HG03565 (cell line): Measurements from ENCODE around the gene CSF1.

Experiments used
- ATAC-seq: cut with Tn5 transposase; IDR thresholded peaks from one replicate; pipeline ENCODE4 v1.9.1; 2021; ENCODE audit warnings: mild to moderate bottlenecking, moderate library complexity; ENCODE audit not compliant: unreplicated experiment

CSF1 gene

GRCh38 chr1:109901141-109901523 lies 9.5 kb upstream of the CSF1 start:
- no peak for ATAC-seq

GRCh38 chr1:109901524-109902145 lies 9.0 kb upstream of the CSF1 start:
- no peak for ATAC-seq

GRCh38 chr1:109902204-109902985 lies 8.3 kb upstream of the CSF1 start:
- ATAC-seq: no peak

GRCh38 chr1:109903376-109903930 lies 7.2 kb upstream of the CSF1 start:
- ATAC-seq: no peak

GRCh38 chr1:109904105-109904817 lies 6.4 kb upstream of the CSF1 start:
- no peak for ATAC-seq

- no peak for ATAC-seq
Measured at GRCh38 chr1:109905491-109905890, 5.2 kb upstream of the CSF1 start.

- peak; percentile 53 for ATAC-seq
Measured at GRCh38 chr1:109906160-109906838, 4.3 kb upstream of the CSF1 start.

- ATAC-seq: no peak
Measured at GRCh38 chr1:109906839-109907180, 3.8 kb upstream of the CSF1 start.

- no peak for ATAC-seq
Measured at GRCh38 chr1:109907190-109907774, 3.4 kb upstream of the CSF1 start.

- ATAC-seq: no peak
Measured at GRCh38 chr1:109908836-109909235, 1.8 kb upstream of the CSF1 start.

- ATAC-seq: no peak
Measured at GRCh38 chr1:109909561-109909960, 1.1 kb upstream of the CSF1 start.

GRCh38 chr1:109910963-109911798 lies 532 bp downstream of the CSF1 start:
- ATAC-seq: no peak

- no peak for ATAC-seq
Measured at GRCh38 chr1:109912214-109912861, 1.7 kb downstream of the CSF1 start.

GRCh38 chr1:109912873-109913272 lies 2.2 kb downstream of the CSF1 start:
- ATAC-seq: no peak

GRCh38 chr1:109913360-109913879 lies 2.8 kb downstream of the CSF1 start:
- ATAC-seq: no peak

GRCh38 chr1:109914587-109915240 lies 4.1 kb downstream of the CSF1 start:
- ATAC-seq: no peak

- no peak for ATAC-seq
Measured at GRCh38 chr1:109917051-109917767, 6.6 kb downstream of the CSF1 start.
